GM18511 (cell line): ENCODE results near the gene SHB.

ENCODE experiments used
- ATAC-seq: cut with Tn5 transposase; IDR thresholded peaks from one replicate; pipeline ENCODE4 v1.9.1; 2021; ENCODE audit warnings: mild to moderate bottlenecking, moderate library complexity; ENCODE audit not compliant: unreplicated experiment

SHB gene

GRCh38 chr9:38044706-38045105 is 24.3 kb downstream of the SHB start:
- ATAC-seq: no peak

DNA sequence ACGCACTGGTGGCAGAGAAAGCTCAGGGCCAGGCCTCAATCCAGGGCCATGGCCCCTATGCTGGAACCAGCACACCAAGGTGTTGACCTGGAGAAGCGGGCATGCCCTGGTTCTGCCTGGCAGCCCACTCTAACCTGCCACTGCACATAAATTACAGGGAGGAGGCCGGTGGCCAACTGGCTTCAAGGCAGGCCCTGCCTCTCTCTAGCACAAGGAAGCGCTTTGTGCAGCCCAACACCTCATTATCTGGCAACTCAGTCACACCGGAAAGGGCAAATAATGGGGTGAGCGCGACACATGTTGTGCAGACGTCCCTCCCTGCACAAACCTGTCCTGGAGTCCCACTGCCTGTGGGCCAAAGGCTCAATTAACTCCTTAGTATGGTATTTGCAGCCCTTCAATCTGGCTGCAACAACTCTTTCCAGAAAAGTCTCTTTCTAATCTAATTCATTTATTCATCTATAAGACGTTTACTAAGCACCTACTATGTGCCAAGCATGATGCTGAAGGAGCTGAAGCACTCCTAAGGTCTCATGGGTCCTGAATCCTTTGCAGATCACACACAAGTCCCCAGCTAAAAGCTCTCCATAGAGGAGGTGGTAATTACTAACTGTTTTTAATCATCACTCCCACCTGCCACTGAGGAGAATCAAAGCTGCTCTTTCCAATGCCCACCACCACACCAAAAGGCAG is 24.9 kb downstream of the SHB start:
- no peak for ATAC-seq

DNA sequence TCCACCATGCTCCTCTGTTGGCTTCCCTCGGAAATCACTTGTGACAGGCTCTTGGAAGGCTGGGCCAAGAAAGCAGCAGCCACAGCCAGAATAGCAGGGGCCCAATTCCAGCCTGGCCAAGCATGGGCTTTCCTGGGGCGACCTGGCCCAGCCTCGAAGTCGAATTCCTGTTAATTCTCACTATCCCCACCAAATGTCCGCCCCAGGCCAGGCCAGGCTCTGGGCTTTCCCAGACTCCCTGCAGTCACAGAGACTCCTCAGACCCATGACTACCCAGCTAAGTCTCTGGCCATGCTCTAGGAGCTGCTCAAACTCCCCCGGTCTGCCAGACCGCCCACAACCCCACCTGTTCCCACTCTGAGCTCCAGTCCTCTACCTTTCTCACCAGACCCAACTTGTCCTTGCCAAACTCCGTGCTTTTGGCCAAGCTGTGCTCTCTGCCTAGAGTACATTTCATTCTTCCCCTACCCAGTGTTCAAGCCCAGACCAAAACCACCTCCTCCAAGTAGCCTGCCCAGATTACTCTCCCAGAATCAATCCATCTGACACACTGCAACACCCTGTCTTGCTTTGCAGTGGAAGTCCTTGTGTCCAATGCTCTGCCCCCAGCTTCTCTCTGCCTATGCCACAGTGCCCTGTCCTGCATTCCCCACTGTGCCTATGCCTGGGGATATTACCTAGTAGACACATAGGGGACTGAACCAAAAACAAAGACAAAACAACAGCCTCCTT is 26.2 kb downstream of the SHB start:
- no peak for ATAC-seq

DNA sequence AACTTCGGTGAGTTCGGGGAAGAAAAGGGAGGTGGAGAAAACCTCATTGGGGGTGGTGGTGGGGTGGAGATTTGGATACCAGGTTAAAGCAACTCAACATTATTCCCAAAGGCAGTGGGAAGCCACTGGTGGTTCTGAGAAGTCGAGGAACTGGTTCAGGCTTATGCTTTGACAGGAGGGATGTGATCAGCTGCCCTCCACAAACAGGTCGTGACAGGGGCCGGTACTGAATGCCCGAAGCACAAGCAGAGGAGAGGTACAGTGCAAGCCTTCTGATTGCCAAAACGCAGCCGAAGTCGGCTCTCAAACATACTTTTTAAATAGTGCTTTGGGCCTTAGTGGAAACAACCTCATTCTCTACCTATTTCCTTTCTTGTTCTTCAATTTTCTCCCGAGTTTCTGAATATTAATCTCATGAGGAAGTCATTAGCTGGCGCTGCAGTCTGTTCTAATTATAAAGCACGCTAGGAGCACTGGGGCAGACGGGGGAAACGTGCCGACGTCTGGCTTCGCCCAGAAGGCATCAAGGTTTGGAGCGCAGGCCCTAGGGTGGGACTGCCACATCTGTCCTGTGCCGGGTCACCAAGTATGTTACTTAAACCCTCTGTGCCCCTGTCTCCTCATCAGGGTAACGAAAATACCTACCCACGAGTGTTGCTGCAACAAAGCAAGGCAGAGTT is 27.3 kb downstream of the SHB start:
- ATAC-seq: no peak

DNA sequence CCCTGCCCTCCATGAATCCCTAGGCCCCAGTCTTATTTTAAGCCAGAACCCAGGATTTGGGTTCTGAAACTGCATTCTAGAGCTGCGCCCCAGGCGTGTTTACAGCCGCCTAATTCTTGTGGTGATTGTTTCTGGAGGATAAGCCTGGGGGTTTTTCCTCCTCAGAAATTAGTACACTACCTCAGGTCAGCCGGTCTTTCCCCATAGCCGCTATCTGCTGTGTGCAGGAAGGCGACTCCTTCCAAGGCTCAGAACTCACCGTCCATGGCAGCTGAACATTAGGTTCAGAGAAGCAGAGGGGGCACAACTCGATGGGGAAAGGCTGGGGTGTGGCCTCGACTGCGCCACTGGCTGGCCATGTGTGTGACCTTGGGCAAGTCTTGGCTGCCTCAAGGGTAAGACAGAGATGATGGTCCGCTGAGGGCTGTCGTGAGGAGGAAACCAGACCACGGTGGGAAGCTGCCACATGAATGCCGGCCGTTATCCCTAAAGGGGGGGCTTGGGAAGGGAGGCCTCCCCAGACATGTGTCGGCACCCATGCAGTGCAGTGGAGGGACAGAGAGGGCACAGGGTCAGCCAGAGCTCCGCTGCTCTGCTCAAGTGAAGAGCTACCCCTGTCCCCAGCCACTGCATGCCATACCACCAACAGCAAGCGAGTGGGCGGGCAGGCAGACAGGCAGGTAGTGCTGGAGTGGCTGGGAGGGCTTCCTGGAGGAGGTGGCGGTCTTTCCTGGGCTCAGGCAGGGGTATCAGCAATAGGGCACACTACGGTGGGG is 28.9 kb downstream of the SHB start:
- ATAC-seq: no peak

GRCh38 chr9:38039090-38039906 is 29.7 kb downstream of the SHB start:
- ATAC-seq: no peak

DNA sequence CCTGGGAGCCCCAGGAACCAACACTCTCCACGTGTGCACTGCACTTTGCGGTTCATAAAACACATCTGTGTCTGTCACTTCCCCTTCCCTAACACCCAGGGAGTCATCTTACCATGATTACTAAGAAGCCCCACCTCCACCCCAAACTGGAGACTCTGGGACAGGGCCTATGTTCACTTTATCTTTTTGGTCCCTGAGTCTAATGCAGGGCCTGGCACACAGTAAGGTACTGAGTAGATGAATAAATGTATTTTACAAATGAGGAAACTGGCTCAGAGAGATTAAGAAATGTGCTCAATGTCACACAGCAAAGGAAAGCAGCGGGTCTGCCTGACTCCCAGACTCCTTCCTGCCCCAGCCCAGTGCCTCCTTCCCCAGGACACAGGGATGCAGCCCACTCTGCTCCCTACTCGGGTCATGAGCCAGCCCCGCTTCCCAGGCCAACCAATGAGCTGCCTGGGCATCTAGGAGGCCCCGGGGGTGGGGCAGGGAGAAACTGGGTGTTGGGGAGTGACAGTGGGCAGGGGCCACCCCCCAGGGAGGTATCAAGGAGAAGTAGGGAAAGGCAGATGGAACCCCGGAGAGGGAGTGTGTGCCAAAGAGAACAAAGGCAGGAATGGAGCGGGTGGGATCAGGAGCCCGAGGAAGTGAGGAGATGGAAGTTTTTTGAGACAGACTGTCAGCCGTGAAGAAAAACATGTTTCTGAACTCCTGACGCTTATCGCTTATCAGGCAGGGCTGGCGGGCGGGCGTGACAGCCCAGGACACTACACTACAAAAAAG is 30.5 kb downstream of the SHB start:
- peak; percentile 69 for ATAC-seq

- no peak for ATAC-seq
These were observed 31.1 kb downstream of the SHB start for GRCh38 chr9:38037981-38038306.

DNA sequence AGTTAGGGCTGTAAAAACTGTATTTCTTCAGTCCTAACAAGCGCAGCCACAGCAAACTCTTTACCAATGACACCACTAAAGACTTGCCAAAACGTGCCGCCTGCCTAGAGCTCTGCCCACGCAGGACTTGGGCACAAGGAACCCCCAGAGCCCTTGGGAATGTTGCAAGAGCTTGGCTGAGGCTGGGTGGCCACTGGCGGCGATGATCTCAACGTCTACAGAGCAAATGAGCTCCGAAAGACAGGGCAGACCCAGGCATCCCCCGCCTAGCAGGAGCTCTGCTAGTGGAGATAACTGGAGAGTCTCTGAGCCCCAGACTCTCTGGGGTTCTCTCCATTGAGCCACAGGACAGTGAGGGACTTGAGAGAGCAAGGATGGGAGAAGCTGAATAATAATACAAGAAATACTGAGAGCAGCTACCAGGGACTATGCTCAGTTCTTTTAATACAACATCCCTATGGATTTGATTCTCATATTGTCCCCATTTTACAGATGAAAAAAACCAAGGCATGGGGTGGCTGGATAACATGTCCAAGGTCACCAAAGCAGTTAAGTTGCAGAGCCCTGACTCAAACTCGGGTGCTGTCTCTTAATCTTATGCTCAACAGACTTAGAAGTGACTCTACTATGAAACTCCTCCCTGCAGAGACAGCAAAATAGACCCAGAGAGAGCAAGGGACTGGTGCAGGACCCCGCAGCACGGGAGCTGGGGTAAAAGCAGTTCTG is 32.5 kb downstream of the SHB start:
- ATAC-seq: no peak

GRCh38 chr9:38035873-38036272 is 33.2 kb downstream of the SHB start:
- ATAC-seq: no peak

GRCh38 chr9:38033941-38034340 is 35.1 kb downstream of the SHB start:
- ATAC-seq: no peak

DNA sequence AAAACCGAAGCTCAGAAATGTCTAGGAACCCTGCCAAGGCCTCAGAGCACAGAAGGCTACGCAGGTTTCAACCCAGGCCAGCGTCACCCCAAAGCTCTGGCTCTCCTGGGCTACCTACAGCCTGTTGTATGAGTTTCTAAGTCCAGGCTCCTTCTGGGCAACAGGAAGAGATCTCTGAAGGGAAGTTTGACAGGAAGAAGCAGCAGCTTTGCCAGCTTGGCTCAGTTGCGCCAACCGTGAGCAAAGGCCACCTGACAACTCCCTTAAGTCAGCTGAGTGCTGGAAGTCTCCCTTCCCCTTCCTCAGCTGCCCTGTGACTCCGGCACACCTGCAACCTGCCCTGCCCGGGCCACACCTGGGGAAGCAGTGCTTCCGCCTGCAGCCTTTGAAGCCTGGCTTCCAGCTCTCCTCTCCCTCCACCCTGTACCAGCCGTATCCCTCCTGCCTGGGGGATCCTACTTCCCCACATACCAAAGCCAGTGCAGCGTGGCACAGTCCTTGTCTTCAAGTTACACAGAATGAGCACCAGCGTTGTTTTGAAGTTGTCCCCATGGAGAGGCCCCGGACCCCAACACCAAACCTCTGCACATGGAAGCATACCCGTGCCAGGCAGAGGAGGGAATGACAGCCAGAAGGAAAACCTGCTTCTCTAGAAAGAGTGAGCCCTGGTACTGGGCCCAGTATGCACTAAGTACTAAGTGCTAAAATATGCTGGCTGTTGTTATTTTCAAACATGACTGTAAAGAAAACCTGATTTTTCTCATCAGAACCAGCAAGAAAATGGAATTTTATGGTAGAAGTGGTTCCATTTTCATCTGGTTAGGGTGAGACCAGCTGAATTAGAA is 36.5 kb downstream of the SHB start:
- ATAC-seq: no peak

DNA sequence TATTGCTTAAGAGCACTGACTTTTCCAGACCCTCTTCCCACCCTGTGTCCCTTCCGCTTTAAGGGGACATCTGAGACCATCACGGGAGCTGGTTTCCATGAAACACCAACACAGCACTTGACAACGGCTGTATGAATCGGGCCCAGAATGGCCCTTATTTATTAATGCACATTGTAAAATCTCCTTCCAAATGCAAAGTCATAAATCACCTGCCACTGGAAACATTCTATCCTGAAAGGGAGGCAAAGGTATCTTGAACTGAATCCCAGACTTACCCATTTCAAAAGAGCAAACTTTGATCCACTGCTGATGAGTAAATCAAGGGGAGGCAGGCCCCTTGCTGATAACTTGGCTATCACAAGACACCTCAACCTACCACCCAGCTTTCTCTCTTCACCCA is 37.4 kb downstream of the SHB start:
- ATAC-seq: no peak

DNA sequence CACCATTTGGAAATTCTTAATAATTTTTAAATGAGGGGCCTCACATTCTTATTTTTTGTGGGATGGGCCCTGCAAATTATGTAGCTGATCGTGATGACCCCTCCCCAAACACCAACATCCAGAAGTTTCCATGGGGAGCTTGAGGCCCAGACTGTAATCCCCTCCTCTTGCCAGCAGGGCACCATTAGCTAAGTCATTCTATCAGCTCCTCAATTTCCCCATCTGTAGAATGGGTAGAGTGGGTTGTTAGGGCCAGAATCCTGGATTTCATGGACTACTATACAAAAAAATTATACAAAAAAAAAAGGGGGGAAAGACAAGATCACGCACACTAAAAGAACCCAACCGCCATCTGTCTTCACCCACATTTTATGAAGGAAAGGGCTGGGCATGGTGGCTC is 38.4 kb downstream of the SHB start:
- no peak for ATAC-seq

DNA sequence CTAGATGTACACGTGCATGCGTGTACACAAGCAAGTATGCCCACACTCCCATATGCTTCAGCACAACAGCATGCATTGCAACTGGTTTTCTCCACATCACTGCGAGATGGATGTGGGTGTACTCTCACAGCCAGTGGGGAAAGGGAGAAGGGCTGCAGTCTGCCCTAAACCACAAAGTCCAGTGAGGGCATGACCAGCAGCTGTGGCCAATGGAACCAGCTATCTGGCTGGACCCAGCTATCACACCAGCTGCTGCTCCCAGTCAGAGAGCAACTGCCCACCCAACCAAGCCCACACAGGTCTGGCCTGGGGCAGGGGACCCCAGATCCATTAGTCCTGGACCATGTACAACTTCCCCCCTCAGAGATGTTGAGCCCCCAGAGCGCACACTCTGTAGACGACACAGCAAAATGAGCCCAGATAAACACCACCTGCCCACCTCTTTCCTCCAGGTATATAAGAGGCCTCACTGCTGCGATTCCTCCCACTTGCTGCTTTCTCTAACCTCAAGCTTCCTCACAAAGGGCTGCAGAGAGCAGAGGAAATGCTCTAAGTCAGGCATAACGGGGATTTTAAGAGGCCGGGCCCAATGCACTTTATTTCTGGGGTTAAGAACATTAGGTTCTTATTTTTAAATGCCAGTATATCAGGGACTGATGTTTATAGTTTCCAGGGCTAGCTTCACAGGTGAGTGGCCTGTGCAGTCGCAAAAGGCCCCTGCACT is 39.0 kb downstream of the SHB start:
- no peak for ATAC-seq

DNA sequence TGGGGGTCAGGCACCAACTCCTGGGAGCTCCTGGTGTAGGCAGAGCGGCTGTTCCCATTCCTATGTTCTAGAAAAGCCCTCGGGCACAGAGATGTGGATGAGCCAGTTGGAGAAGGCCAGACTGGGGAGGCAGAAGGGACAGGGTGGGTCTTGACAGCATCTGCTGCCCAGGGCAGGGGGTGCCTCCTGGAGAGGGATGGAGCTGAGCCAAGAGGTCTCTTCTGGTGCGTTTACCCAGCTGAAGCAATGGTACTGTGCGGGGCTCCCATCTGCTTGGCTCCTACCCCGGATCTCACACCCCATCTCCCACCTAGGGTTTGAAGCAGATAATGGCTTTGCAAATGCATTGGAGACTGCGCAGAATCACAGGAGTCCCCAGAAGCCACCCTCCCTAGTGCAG is 41.3 kb downstream of the SHB start:
- ATAC-seq: no peak

GRCh38 chr9:38026840-38027527 is 42.0 kb downstream of the SHB start:
- ATAC-seq: no peak
